Stimulated activated CD8-positive, alpha-beta memory T cell treated with anti-CD3 and anti-CD28 coated beads, Interleukin-15, amount 100 ng/mL, for 24 hours (primary cell): Measurements from ENCODE around the gene LATS2.
"Not testable (repeated sequence)": the region's sequence is repeated elsewhere in the genome, so short reads cannot be mapped to it uniquely, and the experiment has no call there.

ENCODE experiments used
- DNase-seq: peaks from one replicate; pipeline ENCODE4 v3.0.0-alpha.2; 2020; ENCODE audit warnings: low read depth

LATS2 gene

DNA sequence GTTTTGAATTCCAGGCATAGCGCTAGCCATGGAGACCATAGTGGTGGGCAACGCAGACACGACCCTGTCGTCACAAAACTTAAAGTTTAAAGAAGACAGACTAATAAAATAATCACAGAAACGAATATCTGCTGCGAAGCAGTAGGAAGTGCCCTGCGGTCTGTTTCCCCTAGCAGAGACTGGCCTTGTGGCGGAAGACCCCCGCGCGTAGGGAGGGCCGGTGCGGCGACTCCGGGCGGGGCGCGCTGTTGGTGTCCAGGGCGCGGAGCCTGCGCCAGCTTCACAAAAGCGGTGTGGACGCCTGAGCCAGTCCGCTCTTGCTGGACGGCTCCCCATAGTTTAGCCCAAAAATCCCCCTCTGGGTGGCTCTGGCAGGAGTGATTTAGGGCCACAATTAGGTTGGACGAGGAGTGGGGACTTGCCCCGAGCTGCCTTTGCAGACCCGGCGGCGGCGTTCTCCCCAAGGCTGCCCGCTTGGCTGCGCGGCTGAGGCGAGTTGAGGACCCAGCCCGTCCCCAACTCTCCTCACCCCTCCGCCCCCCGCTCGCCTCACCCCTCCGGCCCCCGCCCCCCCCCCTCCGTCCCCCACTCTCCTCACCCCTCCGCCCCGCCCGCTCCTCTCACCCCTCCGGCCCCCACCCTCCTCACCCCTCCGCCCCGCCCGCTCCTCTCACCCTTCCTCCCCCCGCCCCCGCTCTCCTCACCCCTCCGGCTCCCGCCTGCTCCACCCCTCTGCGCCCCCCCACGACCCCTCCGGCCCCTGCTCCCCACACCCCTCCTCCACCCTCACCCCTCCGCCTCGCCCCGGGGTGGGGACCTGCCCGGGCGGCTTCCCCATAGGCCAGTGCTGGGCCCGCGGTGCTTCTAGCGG is 14.2 kb upstream of the LATS2 start:
- peak; percentile 11 for DNase-seq

DNA sequence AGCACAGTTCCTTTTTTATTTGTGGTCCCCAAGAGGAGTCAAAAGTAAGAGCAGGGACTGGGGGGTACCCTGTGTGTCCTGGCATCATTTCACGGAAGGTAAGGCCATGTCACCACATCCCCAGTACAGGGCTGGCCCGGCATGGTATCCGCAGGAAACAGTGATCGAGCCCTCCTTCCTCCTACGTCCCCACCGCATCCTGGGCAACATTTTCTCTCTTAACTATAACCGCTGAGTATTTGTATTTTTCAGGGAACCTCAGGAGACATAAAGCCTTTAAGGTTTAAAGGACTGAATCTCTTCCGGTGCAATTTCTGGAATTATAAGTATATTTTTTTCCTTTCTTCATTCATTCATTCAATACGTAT is 13.6 kb upstream of the LATS2 start:
- no peak for DNase-seq

DNA sequence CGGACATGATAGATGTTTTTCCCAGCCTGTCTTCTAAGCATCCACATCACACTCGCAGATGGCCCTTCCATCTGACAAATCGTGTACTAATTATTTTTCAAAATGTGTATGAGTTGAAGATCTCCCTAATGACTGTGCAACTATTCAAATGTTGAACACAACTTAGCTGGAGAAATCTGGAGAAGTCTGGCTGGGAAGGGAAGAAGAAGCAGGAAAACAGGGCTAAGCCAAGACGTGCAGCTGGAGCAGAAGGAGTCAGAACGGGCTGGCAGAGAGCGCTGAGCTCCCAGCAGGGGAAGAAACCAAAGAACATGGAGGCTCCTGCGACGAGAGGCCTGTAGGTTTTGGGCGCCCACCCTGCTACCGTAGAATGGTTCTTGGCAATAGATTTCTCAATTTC is 13.2 kb upstream of the LATS2 start:
- DNase-seq = no peak

DNA sequence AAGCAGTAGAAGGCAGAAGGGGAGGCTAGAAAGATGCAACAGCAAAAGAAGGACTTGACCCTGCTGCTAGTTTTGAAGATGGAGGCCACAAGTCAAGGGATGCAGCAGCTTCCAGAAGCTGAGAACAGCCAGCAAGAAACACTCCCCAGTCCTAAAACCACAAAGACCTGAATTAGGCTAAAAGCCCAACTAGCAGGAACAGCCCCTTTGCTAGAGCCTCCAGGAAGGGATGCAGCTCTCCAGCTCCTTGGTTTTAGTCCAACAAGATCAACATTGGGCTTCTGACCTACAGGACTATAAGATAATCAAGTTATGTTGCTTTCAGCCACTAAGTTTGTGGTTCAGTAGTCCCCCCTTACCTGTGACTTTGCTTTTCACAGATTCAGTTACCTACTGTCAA is 10.5 kb upstream of the LATS2 start:
- DNase-seq = no peak

DNA sequence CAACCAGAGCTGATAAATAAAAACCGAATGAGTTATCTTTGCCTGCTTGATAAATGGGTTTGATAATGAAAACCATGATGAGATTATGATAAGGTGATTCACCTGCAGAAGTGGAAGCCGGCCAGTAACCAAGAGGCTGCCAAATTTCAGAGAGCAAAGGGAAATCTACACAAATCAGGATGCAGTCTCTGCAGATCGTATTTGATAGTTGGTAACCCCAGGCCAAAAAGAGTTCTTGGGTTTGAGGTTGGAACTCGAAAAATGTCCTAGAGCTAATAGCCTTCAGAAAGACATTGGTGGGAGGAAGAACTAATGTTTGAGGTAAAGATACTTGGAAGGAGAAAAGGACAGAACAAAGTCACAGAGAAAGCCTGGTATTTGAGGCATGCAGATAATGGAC is 9.6 kb upstream of the LATS2 start:
- no peak for DNase-seq

DNA sequence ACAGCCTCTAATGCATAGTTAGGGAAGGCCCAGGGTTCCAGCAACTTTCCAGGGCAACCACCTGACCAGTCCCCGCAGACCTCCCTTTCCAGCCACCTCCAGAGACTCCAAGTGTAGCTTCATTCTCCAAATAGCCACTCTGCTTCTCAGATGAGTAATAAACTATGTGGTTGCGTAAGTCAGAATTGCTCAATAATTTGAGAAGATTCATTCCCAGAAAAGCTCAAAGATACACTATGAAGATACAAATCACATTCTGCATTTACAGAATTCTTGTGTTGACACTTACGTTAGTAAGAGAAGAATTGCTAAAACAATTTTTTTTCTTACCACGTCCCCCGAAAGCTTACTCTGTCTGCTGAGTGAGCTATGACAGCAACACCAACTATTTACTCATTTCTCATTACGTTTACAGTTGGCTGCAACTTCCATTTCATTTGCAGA is 8.2 kb upstream of the LATS2 start:
- no peak for DNase-seq

DNA sequence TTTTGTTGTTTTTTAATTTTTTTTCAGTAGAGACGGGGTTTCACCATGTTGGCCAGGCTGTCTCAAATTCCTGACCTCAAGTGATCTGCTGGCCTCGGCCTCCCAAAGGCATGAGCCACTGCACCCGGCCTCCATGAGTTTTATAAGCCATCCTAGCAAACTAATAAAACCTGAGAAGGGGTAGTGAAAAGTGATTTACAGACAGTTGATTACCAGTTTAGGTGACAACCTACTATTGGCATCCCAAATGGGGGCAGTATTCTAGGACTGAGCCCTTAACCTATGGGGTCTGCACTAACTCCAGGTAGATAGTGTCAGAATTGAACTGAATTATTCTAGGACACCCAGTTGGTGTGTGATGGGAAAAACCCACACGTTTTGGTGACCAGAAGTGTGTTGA is 6.5 kb upstream of the LATS2 start:
- DNase-seq = no peak

DNA sequence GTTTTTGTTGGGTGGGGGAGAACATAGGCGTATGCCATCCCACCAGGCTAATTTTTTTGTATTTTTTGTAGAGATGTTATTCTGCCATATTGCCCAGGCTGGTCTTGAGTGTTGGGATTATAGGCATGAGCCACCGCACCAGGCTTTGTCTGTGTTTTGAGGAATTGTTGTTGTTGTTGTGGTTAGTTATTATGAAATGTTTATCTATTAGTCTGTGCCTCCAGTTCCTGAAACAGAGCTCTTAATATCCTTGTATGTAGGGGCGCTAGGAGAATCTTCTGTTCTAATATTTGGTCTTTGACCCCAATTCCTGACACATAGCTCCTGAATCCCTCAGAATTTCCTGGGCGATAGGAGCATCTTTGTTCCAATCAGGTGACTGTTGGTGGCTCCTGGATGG is 5.6 kb upstream of the LATS2 start:
- DNase-seq = no peak

DNA sequence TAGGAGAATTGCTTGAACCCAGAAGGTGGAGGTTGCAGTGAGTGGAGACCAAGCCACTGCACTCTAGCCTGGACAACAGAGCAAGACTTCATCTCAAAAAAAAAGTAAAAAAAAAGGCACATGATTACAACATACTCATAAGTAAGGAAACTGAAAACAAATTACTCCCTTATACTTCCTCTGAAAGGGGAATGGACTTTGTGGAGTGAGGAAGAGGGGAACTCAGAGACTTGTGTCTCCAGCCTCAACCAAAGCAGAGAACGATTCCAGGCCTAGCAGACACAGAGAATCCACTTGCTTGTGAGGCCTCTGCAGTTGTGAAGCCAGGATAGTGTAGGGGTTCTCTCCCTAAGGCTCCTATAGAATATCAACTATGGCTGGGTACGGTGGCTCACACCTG is 4.3 kb upstream of the LATS2 start:
- no peak for DNase-seq

DNA sequence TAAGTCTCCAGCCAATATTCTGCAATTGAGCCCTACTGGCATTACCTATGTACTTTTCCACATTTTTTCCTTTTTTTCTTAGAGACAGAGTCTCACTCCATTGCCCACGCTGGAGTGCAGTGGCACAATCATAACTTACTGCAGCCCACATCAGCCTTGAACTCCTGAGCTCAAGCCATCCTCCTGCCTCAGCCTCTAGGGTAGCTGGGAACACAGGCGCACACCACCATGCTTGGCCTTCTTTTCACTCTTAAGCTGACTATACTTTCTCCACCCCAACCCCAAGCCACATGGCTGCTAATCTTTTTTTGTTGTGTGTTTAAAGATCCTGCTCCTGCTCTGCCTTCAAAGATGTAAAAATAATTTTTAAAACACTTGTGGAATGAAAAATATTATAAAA is 1.6 kb upstream of the LATS2 start:
- DNase-seq = no peak

DNA sequence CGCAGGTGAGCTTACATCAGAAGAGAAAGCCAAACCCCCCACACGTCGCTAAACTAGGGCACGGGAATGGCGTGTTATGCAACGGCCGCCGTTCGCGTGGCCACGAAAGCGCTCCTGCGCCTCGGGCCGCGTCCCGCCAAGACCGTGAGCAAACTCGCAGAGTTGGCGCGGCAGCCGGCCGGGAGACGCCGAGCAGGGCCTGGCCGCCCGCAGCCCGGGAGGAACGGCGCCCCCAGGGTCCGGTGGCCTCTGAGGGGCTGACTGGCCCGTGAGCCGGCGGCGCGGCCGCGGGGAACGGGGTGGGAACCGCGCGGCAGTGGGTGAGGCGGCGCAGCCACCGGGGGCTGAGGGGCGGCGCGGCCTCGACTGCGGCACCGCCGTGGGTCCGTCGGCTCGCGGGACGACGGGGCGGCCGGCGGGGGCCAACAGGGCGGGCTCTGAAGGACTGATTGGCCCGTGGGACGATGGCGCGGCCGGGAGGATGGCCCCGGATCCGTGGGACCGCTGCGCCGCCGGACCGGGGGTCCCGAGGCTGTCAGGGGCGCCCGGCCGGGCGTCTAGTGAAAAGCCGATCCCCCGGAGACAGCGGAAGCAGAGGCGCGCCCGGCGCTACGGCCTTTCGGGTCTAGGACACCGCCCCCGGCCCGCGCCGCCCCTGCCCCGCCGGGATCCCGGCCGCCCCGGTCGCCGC is 903 bp downstream of the LATS2 start:
- DNase-seq = no peak

DNA sequence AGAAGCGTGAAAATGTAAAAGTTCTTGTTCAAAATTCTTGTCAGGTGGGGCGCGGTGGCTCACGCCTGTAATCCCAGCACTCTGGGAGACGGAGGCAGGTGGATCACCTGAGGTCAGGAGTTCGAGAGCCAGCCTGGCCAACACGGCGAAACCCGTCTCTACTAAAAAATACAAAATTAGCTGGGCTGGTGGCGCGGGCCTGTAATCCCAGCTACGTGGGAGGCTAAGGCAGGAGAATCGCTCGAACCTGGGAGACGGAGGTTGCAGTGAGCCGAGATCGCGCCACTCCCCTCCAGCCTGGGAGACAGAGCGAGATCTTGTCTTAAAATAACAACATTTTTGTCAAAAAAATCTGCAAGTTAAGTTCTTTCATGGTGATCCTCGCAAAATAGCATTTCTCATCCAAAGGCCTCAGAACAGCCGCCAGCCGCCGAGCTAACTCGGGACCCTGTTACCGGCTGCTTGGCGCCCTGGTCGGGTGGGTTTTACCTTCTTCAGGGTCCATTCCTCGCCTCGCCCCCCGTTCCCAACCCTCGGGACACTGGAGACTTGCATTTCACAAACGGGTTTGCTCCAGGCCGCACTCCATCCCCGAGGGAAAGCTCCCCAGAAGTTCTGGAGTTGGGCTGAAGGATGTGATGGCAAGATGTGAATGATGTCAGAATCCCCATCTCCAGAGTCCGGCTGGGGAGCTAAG is 1.6 kb downstream of the LATS2 start:
- no peak for DNase-seq

DNA sequence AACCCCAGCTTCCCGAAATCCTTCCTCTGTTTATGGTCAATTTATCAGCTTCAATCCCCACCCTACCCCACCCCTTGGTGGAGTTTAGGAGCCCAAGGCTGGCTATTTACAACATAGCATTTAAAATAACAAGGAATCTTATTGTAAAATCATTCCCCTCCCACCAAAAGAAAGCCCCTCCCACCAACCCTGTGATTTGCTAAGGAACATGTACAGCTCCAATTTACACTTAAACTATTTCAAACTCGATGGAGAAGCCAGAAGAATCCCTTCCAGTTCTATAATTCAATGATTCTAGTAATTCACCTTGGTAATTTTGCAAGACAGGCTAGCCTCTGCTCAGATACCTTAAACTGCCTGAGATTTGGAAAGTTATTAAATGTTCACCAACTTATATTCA is 3.0 kb downstream of the LATS2 start:
- no peak for DNase-seq

DNA sequence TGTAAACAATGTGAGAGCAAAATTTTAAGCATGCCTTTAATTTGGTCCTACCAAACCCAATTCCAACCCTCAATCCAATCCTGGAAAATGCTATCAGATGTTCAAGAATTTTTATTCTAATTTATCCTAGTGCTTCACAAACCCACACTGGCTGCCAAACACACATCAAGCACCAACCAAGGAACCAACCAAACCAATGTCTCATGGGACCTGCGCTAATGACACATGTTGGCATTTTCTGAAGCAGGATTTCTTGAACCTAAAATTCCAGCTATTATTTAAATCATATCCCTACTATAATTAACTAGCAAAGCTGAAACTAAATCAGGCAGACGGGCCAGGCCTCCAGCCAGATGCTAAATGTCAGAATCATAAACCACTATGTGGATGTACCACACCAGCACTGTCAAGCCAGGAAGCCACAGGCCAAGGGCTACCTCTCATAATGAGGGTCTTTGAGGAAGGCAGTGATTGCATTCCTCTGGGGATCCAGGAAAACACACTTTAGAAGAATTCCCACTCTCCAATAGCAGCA is 5.8 kb downstream of the LATS2 start:
- no peak for DNase-seq

DNA sequence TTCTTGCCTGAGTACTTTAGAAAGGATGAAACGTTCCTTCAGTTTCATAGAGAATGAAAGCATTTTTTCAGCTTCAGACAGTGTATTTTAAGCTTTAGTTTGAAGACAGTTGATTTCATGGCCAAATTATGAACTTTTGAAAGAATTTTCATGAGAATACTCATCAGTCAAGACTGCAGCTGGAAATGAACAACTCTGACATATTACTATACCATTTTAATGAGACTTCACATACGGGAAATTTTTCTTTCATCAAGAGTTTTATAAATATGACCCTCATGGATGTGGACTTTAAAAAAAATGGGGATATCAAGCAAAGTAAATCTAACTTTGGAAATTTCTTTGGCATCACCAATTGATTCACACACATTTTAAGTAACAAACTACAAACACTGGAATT is 6.4 kb downstream of the LATS2 start:
- DNase-seq = no peak

DNA sequence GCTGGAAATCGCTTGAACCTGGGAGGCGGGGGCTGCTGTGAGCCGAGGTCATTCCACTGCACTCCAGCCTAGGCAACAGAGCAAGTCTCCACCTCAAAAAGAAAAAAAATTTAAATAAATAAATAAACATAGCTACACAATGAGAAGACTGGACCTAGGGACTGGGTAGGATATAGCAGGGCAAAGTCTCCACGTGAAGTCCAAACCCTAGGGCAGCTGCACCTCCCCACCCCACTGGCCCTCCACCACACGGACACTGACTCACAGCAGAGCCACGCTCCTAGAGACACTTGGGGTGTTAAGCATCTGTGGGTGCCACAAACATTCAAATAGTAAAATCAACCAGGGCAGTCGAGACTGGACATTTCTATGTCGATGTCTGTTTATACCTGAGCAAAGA is 7.1 kb downstream of the LATS2 start:
- DNase-seq = no peak

DNA sequence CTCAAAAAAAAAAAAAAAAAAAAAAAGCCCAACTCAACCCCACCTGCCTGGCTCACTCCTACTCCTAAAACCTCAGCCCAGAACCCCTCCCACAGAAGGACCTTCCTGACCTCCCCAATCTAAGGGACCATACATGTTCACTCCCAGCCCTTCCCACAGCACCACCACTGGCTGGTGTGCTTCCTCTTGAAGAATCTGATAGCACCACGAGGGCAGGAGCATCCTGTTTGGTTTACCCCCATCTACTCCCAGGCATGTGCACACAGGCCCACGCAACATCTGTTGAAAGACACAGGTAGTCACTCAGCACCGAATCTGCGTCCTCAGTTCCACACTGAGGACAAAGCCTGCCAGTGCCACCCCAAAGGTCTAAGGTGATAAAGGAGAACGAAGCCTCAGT is 8.2 kb downstream of the LATS2 start:
- DNase-seq = no peak

DNA sequence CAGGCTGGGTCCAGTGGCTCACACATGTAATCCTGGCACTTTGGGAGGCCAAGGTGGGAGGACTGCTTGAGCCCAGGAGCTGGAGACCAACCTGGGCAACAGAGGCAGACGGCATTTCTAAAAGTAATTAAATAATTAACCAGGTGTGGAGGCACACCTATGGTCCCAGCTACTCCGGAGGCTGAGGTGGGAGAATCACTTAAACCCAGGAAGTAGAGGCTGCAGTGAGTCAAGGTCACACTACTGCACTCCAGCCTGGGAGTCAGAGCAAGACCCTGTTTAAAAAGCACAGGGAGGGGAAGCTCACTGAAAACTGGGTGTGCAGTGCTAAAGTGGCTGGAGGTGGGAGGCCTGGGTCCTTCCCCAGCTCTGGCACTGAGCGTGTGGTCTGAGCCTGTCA is 9.7 kb downstream of the LATS2 start:
- DNase-seq = no peak

DNA sequence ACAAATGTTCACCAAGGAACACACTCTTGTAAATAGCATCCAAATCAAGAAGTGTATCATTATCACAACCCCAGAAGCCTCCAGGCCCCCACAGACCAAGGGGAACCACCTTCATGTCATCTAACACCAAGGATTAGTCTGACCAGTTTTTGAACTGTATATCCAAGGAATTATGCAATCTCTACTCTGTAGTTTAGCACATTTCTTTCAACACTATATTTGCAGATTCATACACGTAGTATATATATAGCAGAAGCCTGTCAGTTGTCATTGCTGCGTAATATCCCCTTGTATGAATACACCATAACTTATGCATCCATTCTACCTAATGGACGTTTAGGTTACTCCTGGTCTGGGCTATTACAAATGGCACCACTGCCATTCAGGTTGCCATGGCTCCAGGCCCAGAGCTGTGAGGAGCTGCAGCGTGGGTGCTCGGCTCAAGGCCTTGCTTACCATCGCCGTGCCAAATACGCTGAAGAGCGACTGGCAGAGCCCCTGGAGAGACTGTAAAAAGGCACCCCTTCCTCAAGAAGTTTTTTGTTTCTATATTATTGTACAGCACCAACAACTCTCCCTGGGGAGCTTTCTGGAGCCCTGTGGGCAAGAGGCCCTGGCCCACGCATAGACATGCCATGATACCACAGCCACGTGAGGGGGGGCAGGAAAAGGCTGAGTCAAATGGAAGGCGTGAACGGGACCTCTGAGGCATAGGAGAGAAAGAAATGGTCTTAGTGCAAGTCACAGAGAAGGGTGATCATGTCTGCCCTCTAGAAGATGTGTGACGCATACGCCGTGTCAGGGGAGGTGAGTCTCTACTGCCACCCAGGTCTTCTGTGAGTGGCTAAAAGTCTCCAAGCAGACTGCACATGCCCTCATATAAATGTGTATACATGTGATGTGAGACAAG is 10.8 kb downstream of the LATS2 start:
- DNase-seq = no peak

DNA sequence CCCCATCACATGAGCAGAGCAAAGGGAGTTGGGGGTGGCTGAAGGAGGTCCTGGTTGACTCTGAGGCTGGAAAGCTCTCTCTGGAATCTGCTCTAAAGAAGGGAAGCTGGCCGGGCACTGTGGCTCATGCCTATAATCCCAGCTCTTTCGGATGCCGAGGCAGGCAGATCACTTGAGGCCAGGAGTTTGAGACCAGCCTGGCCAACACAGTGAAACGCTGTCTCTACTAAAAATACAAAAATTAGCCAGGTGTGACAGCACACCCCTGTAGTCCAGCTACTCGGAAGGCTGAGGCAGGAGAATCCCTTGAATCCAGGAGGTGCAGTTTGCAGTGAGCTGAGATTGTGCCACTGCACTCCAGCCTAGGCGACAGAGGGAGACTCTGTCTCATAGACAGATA is 11.7 kb downstream of the LATS2 start:
- not testable (repeated sequence) for DNase-seq

DNA sequence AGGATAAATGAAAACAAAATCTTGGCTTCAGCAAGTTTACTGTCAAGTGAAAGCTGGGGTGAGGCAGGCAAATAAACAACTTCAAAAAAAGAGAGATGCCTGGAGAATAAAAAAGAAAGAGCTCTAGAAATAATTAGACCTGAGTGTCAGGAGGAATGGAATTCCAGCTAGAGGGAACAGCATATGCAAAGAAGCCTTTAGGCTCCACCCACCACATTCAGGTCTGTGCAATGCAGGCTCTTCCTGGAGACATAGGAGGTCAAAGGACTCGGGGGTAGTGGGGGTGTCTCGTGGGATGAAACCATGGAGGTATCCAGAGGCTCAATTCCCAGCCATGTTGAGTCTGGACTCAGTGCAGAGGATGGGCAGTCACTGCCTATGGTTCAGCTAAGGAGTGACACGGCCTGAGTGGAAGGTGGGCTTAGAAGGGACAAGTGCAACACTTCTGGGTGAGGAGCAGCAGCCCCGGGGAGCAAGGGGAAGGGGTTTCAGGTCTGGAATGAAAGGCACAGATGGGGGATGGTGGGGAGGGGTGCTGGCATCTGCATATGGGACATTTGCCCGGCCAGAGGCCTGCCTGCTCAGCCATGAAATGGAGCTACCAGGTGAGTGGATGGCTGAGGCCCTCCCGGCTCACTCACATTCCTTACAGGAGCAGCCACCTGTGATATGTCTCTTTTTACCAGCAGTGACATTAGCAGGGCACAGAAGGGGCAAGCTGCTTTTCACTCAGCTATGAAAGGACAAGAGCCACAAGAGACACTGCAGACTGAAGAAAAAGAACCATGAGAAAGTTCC is 12.3 kb downstream of the LATS2 start:
- DNase-seq = no peak
